GM12874 (cell line): ENCODE measurements around the gene PIEZO1.
A peak's percentile ranks its signal among the peaks of the same experiment; 100 is the strongest.

ENCODE experiments used
- CTCF ChIP-seq: IDR thresholded peaks from 2 replicates; pipeline ENCODE4 v1.5.1; 2011; ENCODE audit warnings: low read depth, mild to moderate bottlenecking, control low read depth, low read length, moderate library complexity; ENCODE audit not compliant: insufficient read depth

The PIEZO1 gene

DNA sequence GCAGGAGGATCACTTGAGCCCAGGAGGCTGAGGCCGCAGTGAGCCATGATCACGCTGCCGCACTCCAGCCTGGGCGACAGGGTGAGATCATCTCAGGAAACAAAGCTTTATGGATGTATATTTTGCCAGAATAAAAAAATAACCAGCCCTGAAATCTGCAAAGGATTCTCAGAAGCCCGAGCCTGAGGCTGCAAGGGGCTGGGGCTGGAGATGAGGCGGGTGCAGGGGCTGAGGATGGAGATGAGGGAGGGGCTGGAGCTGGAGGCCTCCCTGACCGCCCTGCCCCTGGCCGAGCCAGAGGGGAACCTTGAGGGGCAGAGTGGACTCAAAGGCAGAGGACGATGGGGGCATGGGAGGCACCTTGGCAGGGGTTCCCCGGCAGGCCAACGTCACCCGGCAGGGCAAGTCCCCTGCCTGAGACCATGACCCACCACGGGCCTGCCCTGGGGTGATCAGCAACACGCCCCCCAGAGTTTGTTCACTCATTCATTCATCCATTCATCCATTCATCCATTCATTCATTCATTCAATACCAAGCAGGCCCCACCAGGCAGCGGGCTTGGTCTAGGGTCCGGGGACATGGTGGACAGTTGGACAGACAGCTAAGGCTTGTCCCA is 32.5 kb downstream of the PIEZO1 start:
- TF ChIP-seq CTCF = no peak

DNA sequence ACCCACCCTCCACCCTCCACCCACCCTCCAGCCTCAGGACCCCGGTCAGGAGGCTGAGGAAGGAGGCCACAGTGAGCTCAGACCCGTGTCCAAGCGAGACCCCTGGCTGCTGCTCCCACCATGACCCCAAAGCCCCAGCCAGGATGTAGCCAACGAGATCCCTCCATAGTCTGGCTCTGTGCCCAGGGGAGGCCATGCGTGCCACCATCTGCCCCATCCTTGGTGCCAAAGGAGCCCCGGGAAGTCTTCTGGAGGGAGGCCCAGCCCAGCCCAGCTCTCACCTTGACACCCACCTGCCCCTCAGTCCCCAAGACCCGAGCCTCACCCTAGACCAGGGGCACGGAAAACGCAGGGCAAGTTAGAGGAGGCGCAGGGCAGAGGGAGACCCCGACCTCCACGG is 34.2 kb downstream of the PIEZO1 start:
- TF ChIP-seq CTCF = no peak

DNA sequence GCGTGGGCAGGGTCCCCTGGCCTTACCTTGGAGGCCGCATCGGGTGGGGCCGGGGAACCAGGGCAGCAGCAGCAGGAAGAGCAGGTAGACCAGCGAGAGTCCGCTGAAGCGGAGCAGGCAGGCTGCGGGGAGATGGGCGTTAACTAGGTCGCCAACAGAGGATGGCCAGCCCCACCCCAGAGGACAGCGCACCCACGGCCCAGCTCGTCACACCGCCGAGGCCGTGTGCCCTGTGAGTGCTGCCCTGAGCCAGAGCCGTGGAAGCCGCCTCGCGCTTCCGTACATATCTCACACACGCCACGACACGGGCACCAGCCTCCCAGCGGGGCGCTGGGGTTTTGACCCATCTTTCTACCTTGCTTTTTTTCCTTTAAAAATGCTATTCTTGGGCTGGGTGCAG is 35.7 kb downstream of the PIEZO1 start:
- no peak for TF ChIP-seq CTCF

GRCh38 chr16:88748364-88748763 is 36.7 kb downstream of the PIEZO1 start:
- TF ChIP-seq CTCF = no peak

DNA sequence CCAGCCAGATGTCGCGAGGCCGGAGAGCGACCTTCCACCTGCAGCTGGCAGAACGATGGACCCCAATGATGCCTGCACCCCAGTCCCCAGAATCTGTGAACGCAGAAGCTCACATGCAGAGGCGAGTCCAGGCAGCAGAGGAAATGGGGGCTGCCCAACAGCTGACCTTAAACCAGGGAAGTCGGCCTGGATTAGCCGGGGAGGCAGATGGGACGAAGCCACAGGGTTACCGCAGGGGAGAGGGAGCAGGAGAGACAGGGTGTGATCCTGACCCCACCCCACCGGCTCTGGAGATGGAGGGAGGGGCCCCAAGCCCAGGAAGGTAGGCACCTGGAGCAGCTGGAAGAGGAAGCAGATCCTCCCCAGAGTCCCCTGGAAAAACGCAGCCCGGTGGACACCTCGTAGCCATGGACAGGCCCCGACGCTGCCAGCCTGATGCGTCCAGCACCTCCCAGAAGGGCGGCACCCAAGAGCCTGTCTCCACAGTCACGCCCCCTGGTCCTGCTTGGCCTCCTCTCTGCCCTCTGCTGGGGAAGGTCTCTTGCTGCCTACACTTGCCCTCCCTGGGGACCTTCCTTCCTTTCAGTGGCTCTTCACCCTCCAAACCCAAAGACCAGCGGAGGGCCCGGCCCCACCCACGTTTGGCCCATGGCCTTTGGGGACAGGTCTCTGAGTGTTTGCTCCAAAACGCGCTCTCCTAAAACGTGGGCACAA is 37.3 kb downstream of the PIEZO1 start:
- TF ChIP-seq CTCF = peak; percentile 77

DNA sequence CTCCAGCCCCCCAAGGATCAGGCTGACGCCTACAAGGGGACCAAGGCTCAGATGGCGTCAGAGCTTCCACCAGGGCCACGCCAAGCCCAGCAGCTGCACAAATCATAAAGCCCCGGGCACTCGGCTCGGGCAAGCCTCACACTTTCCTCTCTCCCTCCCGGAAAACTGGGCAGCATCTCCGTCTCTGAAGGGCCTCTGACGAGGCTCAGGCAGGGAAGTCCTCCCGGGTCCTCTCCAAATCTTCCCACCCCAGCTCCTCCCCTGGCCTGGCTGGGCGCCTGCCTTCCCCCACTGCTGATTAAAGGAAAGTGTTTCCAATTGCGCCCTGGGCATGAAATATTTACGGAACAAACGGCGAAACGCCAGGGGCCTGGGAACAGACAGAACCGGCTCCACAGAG is 38.5 kb downstream of the PIEZO1 start:
- no peak for TF ChIP-seq CTCF

GRCh38 chr16:88744577-88745521 is 40.2 kb downstream of the PIEZO1 start:
- no peak for TF ChIP-seq CTCF
